H1 (cell line): ENCODE results near the gene SH3PXD2B. TPM values are rescaled to one million over a fixed set of nuclear protein-coding genes. Genes with fewer than 3 reads are reported as not detected.

Experiments used
- CTCF ChIA-PET: fragments of 300-600 bp; sonication (Branson Sonifier 250); formaldehyde crosslinking; loops from one replicate; lab custom pipeline; 2021; ENCODE audit not compliant: partially characterized antibody; lab: Charles Lee
- POLR2A ChIA-PET: fragments of 300-600 bp; sonication (Branson Sonifier 250); formaldehyde crosslinking; loops from one replicate; lab custom pipeline; 2021; ENCODE audit warnings: inconsistent platforms; ENCODE audit not compliant: partially characterized antibody; lab: Charles Lee
- DNase-seq, 2 experiments: peaks; one replicate each; pipeline versions ENCODE4 v3.0.0 to v3.0.0-alpha.2; 2010 to 2022; ENCODE audit warnings: low spot score in 2 of 2, low read depth in 1 of 2, mixed read lengths in 1 of 2
- FAIRE-seq: peaks from 2 replicates; lab custom pipeline; 2011; peaks lifted over from hg19 to GRCh38; lab: Jason Lieb, UNC
- H2AFZ ChIP-seq: 2 replicates; pipeline ENCODE4 v1.8.1; 2012; ENCODE audit warnings: low read length, inconsistent platforms
- H2AK5ac ChIP-seq: 2 replicates; pipeline ENCODE4 v1.6.1; 2013; ENCODE audit warnings: low read depth, low read length
- H2BK120ac ChIP-seq: replicated peaks from 2 replicates; pipeline ENCODE3; 2013; ENCODE audit warnings: low read depth, low read length, inconsistent platforms
- H2BK12ac ChIP-seq: 2 replicates; pipeline ENCODE4 v1.6.1; 2013; ENCODE audit warnings: low read depth, low read length
- H2BK15ac ChIP-seq: 2 replicates; pipeline ENCODE4 v1.6.1; 2013; ENCODE audit warnings: low read length
- H2BK20ac ChIP-seq: 2 replicates; pipeline ENCODE4 v1.6.1; 2013; ENCODE audit warnings: low read length
- H2BK5ac ChIP-seq: 2 replicates; pipeline ENCODE4 v1.6.1; 2013; ENCODE audit warnings: low read depth, low read length
- H3K14ac ChIP-seq: 2 replicates; pipeline ENCODE4 v1.6.1; 2013; ENCODE audit warnings: inconsistent platforms; ENCODE audit not compliant: insufficient read length
- H3K18ac ChIP-seq: 2 replicates; pipeline ENCODE4 v1.6.1; 2013; ENCODE audit warnings: low read length; ENCODE audit errors: extremely low read depth
- H3K23ac ChIP-seq: 2 replicates; pipeline ENCODE4 v1.6.1; 2013; ENCODE audit warnings: inconsistent platforms; ENCODE audit not compliant: insufficient read length
- H3K23me2 ChIP-seq: 2 replicates; pipeline ENCODE4 v1.6.1; 2013; ENCODE audit warnings: low read depth, low read length
- H3K27ac ChIP-seq: 2 replicates; pipeline ENCODE4 v1.6.1; 2011; ENCODE audit warnings: low read depth, low read length, inconsistent platforms
- H3K27me3 ChIP-seq, 4 experiments: replicated peaks in 1 of 4; 1 replicate in 1 of 4; 2 replicates in 3 of 4; pipeline versions ENCODE4 v1.6.1 to v1.8.1; 2011 to 2013; ENCODE audit warnings: low read length in 3 of 4, mild to moderate bottlenecking in 3 of 4, inconsistent platforms in 2 of 4, mixed read lengths in 2 of 4, moderate library complexity in 1 of 4; ENCODE audit not compliant: control insufficient read depth in 3 of 4, insufficient read depth in 3 of 4; ENCODE audit errors: extremely low read depth in 1 of 4
- H3K36me3 ChIP-seq, 4 experiments: 2 replicates each; pipeline versions ENCODE4 v1.6.1 to v1.8.1; 2011 to 2013; ENCODE audit warnings: mild to moderate bottlenecking in 4 of 4, low read length in 3 of 4, moderate library complexity in 2 of 4, control low read depth in 1 of 4, inconsistent platforms in 1 of 4; ENCODE audit not compliant: insufficient read depth in 4 of 4, control insufficient read depth in 2 of 4
- H3K4ac ChIP-seq: replicated peaks from 2 replicates; pipeline ENCODE3; 2013; ENCODE audit warnings: low read length, low read depth, mixed read lengths, inconsistent platforms; ENCODE audit not compliant: insufficient read length
- H3K4me1 ChIP-seq, 4 experiments: replicated peaks in 1 of 4; 1 replicate in 1 of 4; 2 replicates in 3 of 4; pipeline versions ENCODE4 v1.6.1 to v1.8.1; 2011 to 2013; ENCODE audit warnings: low read length in 3 of 4, inconsistent platforms in 2 of 4, mixed read lengths in 1 of 4; ENCODE audit not compliant: insufficient read depth in 4 of 4, control insufficient read depth in 3 of 4
- H3K4me2 ChIP-seq, 2 experiments: 2 replicates each; pipeline versions ENCODE4 v1.6.1 to v1.8.1; 2011 to 2013; ENCODE audit warnings: low read depth in 2 of 2, low read length in 2 of 2, control low read depth in 1 of 2, inconsistent platforms in 1 of 2, mild to moderate bottlenecking in 1 of 2; ENCODE audit not compliant: insufficient read depth in 1 of 2
- H3K4me3 ChIP-seq, 4 experiments: fragments of 200-600, 300-600 bp in 1 of 4; sonication (generic), shearing (Covaris generic), sonication (Bioruptor Twin) in 1 of 4; 2 replicates each; pipeline versions ENCODE4 v1.5.1 to v1.8.1; 2011 to 2016; ENCODE audit warnings: low read length in 4 of 4, low read depth in 3 of 4, control low read depth in 2 of 4, inconsistent platforms in 2 of 4, mild to moderate bottlenecking in 2 of 4, mixed read lengths in 1 of 4, moderate library complexity in 1 of 4; ENCODE audit not compliant: insufficient read depth in 2 of 4; ENCODE audit errors: extremely low read depth in 1 of 4
- H3K56ac ChIP-seq: replicated peaks from 2 replicates; pipeline ENCODE3; 2013; ENCODE audit warnings: low read depth, mild to moderate bottlenecking, mixed read lengths, low read length, inconsistent platforms; ENCODE audit not compliant: insufficient read length
- H3K79me1 ChIP-seq: 2 replicates; pipeline ENCODE4 v1.6.1; 2013; ENCODE audit warnings: low read depth, low read length, control low read depth
- H3K79me2 ChIP-seq, 2 experiments: 2 replicates each; pipeline versions ENCODE4 v1.6.1 to v1.8.1; 2012 to 2013; ENCODE audit warnings: low read length in 2 of 2, mild to moderate bottlenecking in 2 of 2, inconsistent platforms in 1 of 2; ENCODE audit not compliant: insufficient read depth in 2 of 2, control insufficient read depth in 1 of 2
- H3K9ac ChIP-seq, 4 experiments: replicated peaks in 1 of 4; 1 replicate in 1 of 4; 2 replicates in 3 of 4; pipeline versions ENCODE4 v1.6.1 to v1.8.1; 2011 to 2013; ENCODE audit warnings: low read depth in 3 of 4, low read length in 3 of 4, control low read depth in 2 of 4, mild to moderate bottlenecking in 2 of 4, moderate library complexity in 2 of 4, inconsistent platforms in 1 of 4; ENCODE audit errors: extremely low read depth in 1 of 4
- H3K9me3 ChIP-seq, 2 experiments: 2 replicates each; pipeline versions ENCODE4 v1.6.1 to v1.8.1; 2012 to 2013; ENCODE audit warnings: mild to moderate bottlenecking in 2 of 2, moderate library complexity in 2 of 2, control low read depth in 1 of 2, inconsistent platforms in 1 of 2, low read depth in 1 of 2, low read length in 1 of 2, mixed read lengths in 1 of 2; ENCODE audit not compliant: insufficient read depth in 2 of 2
- H4K20me1 ChIP-seq, 2 experiments: replicated peaks in 1 of 2; 2 replicates each; pipeline versions ENCODE3 to v1.8.1; 2011 to 2013; ENCODE audit warnings: inconsistent platforms in 2 of 2, low read length in 2 of 2, mild to moderate bottlenecking in 1 of 2; ENCODE audit not compliant: insufficient read depth in 2 of 2, control insufficient read depth in 1 of 2
- H4K5ac ChIP-seq: 2 replicates; pipeline ENCODE4 v1.6.1; 2013; ENCODE audit warnings: low read length, low read depth, mixed read lengths, inconsistent platforms; ENCODE audit not compliant: insufficient read length
- H4K8ac ChIP-seq: 2 replicates; pipeline ENCODE4 v1.8.0; 2013; ENCODE audit warnings: mild to moderate bottlenecking, moderate library complexity, low read length, inconsistent platforms; ENCODE audit not compliant: insufficient read depth; ENCODE audit errors: extremely low read depth
- H4K91ac ChIP-seq: replicated peaks from 2 replicates; pipeline ENCODE3; 2013; ENCODE audit warnings: low read length, mixed read lengths, inconsistent platforms; ENCODE audit not compliant: insufficient read length
- CTCF ChIP-seq, 3 experiments: IDR thresholded peaks; 1 replicate in 2 of 3; 2 replicates in 1 of 3; pipeline versions ENCODE4 v1.5.1 to v1.6.1; 2011; ENCODE audit warnings: low read length in 3 of 3, mild to moderate bottlenecking in 3 of 3, inconsistent platforms in 2 of 3, low read depth in 1 of 3, moderate library complexity in 1 of 3; ENCODE audit not compliant: insufficient read depth in 1 of 3; ENCODE audit errors: control extremely low read depth in 1 of 3
- RAD21 ChIP-seq, 2 experiments: IDR thresholded peaks in 1 of 2; conservative IDR thresholded peaks in 1 of 2; 2 replicates each; pipeline ENCODE4 v1.6.1; 2011; ENCODE audit warnings: low read depth in 2 of 2, low read length in 2 of 2, improper control_type of control experiment in 1 of 2, inconsistent platforms in 1 of 2, mild to moderate bottlenecking in 1 of 2, moderate library complexity in 1 of 2
- SIN3A ChIP-seq, 2 experiments: IDR thresholded peaks in 1 of 2; conservative IDR thresholded peaks in 1 of 2; 2 replicates each; pipeline ENCODE4 v1.6.1; 2011 to 2012; ENCODE audit warnings: low read length in 2 of 2, improper control_type of control experiment in 1 of 2, low read depth in 1 of 2, mild to moderate bottlenecking in 1 of 2
- TAF7 ChIP-seq: optimal IDR thresholded peaks from 2 replicates; pipeline ENCODE3; 2011; ENCODE audit warnings: low read depth, mild to moderate bottlenecking, inconsistent platforms, low read length, moderate library complexity, borderline replicate concordance
- TCF12 ChIP-seq: IDR thresholded peaks from 2 replicates; pipeline ENCODE4 v1.6.1; 2011; ENCODE audit warnings: low read depth, mild to moderate bottlenecking, low read length
- WGBS, 2 experiments: shearing (Covaris generic) in 1 of 2; methylation state at CpG; one replicate each; pipeline versions ENCODE4 v1.1.6 to v1.1.7; 2013 to 2015; ENCODE audit warnings: low lambda C conversion rate in 2 of 2, mixed read lengths in 2 of 2, inconsistent platforms in 1 of 2, low coverage in 1 of 2, missing lambda C conversion rate in 1 of 2; ENCODE audit not compliant: insufficient replicate concordance in 2 of 2, insufficient coverage in 1 of 2, insufficient read length in 1 of 2; ENCODE audit errors: extremely low coverage in 1 of 2, missing lambda C conversion rate in 1 of 2; 5-methylcytosine and 5-hydroxymethylcytosine counted together
- polyA plus RNA-seq, 7 experiments: library from polyadenylated mRNA; depleted of rRNA in 3 of 7; stranded (reverse) in 5 of 7; unstranded in 2 of 7; fragments of >200 nt in 5 of 7; fragments of 200-250 nt in 2 of 7; gene quantifications; 1 replicate in 5 of 7; 2 replicates in 1 of 7; 4 replicates in 1 of 7; pipeline versions ENCODE4 v1.2.1 to v1.2.3, GENCODE V29; 2011 to 2013; ENCODE audit warnings: missing spikeins in 2 of 7, mixed read lengths in 2 of 7
- total RNA-seq: library from RNA; stranded (reverse); fragmentation: NEBNext Ultra II Directional; extraction: Animal tissue kit (Norgen Biotek cat#: 25700); gene quantifications from 2 replicates; pipeline ENCODE4 v1.2.1, GENCODE V29; 2021

The SH3PXD2B gene
- total and polyA plus RNA-seq, 2 of the 8 experiments (the other 6 are each of a cell fraction or from before 2014, with no cell fraction given) = 32.9 to 72.9 TPM

DNA sequence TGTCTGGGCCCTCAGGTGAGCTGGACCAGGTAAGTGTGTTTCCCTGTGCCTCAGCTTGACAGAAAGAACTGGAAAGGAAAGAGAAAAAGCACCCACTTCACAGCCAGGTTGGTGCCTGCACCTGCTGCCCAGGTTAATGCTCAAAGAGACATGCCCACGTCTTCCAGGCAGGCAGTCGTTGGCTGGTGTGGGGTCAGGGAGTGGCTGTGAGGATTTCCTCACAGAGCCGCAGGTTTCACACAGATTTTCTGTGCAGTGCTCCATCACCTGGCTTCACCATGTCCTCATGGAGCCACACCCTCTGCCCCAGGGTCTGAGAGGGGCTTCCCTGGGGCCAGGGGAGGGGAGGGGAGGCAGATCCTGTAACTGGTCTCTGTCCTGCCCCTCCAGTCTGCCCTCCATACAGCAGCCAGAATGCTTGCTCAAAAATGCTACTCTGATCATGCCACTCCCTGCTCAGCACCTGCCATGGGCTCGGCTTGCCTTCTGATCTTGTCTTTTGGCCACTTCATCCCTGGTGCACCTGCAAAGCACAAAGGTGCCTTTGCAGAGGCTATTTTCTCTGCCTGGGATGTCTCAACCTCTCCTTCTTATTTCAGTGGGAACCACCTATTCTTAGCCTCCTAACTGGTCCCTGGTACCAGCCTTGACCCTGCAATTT is 88.2 kb downstream of the SH3PXD2B start:
- H2BK12ac ChIP-seq = no peak overlapping the region
- H3K4me3 ChIP-seq = no peak overlapping the region
- DNase-seq = no peak
- FAIRE-seq = no peak
- no peaks in the 10 kb centered on the region for H3K27me3 ChIP-seq
- H2BK120ac ChIP-seq = no peak overlapping the region
- H3K14ac ChIP-seq = no peak overlapping the region
- peaks cover 3 to 26% (median 10%) of the 10 kb centered on the region in 4 experiments for H3K36me3 ChIP-seq
- H4K5ac ChIP-seq = no peak overlapping the region
- H4K91ac ChIP-seq = no peak overlapping the region
- 97% methylated on average over 4 of the region's 4 CpGs; no CpG with 5 or more reads in 1 of the 2 experiments for WGBS, 2 experiments
- no peak overlapping the region for H3K18ac ChIP-seq
- H3K4me1 ChIP-seq = no peaks in the 10 kb centered on the region
- no peak overlapping the region for H3K23ac ChIP-seq
- no peak overlapping the region for H2BK5ac ChIP-seq
- H3K9me3 ChIP-seq = peaks cover 4 to 6% of the 10 kb centered on the region in 2 experiments; a peak in 3 of 4 replicates
- H3K27ac ChIP-seq = no peak overlapping the region
- H3K4ac ChIP-seq = no peak overlapping the region
- no peak for TF ChIP-seq RAD21 (IDR thresholded peaks at IDR 0.05 in 1 of 2, conservative IDR thresholded peaks at IDR 0.05 in 1 of 2; ENCODE audit: low read depth in 2 of 2, low read length in 2 of 2)
- TF ChIP-seq TAF7 = no peak
- TF ChIP-seq TCF12 = no peak
- no peak for TF ChIP-seq SIN3A (conservative IDR thresholded peaks at IDR 0.05 in 1 of 2, IDR thresholded peaks at IDR 0.05 in 1 of 2; ENCODE audit: low read depth in 1 of 2, low read length in 2 of 2)
- TF ChIP-seq CTCF (IDR thresholded peaks at IDR 0.05; ENCODE audit: control extremely low read depth in 1 of 3, insufficient read depth in 1 of 3, low read depth in 1 of 3, low read length in 3 of 3) = no peak
- H3K9ac ChIP-seq = no peak overlapping the region
- H2AFZ ChIP-seq = no peak overlapping the region
- peaks cover 4% of the 10 kb centered on the region; the same call in 1 of the 2 replicates for H3K23me2 ChIP-seq
- ChIA-PET POLR2A (no interaction called here), CTCF (no interaction called here)
- H4K8ac ChIP-seq = no peak overlapping the region; the same call in 1 of the 2 replicates
- peaks cover 2 to 3% of the 10 kb centered on the region in 2 experiments for H4K20me1 ChIP-seq
- no peaks in the 10 kb centered on the region for H3K79me2 ChIP-seq
- H2BK15ac ChIP-seq = no peak overlapping the region
- H3K4me2 ChIP-seq = no peak overlapping the region
- no peak overlapping the region for H2AK5ac ChIP-seq
- H3K56ac ChIP-seq = no peak overlapping the region
- H3K79me1 ChIP-seq = no peaks in the 10 kb centered on the region; the same call in 1 of the 2 replicates
- no peak overlapping the region for H2BK20ac ChIP-seq
